Neural cell (in vitro differentiated cells): ENCODE data around the gene FCRL5.

Experiments
- CTCF ChIP-seq: fragments of 450-650 bp; IDR thresholded peaks from 2 replicates; pipeline ENCODE4 v1.5.1; 2014; ENCODE audit warnings: antibody characterized with exemption, mild to moderate bottlenecking, moderate library complexity; ENCODE audit not compliant: poor library complexity, severe bottlenecking
- MXI1 ChIP-seq: fragments of 450-650 bp; conservative IDR thresholded peaks from 2 replicates; pipeline ENCODE4 v1.6.1; 2014; ENCODE audit warnings: antibody characterized with exemption, mild to moderate bottlenecking; ENCODE audit not compliant: poor library complexity, severe bottlenecking
- POLR2AphosphoS5 ChIP-seq: IDR thresholded peaks from 2 replicates; pipeline ENCODE4 v1.6.1; 2012
- REST ChIP-seq: IDR thresholded peaks from 2 replicates; pipeline ENCODE4 v1.6.1; 2012; ENCODE audit warnings: borderline replicate concordance

GRCh38 chr1:157558119-157558518, 5.8 kb upstream of the FCRL5 start:
- no peak for TF ChIP-seq CTCF
- TF ChIP-seq MXI1 = no peak
- no peak for TF ChIP-seq REST
- TF ChIP-seq POLR2AphosphoS5 = no peak
